Astrocyte of the spinal cord (primary cell): ENCODE measurements around the gene APBA3.

Source experiments
- DNase-seq: peaks from one replicate; pipeline ENCODE4 v3.0.0; 2011; ENCODE audit warnings: low read depth, low spot score
- H3K4me3 ChIP-seq: 2 replicates; pipeline ENCODE4 v1.5.1; 2011; ENCODE audit warnings: low read depth, mild to moderate bottlenecking, low read length, moderate library complexity
- in situ Hi-C: cut with HindIII; loops from 2 replicates; pipeline ENCODE4 v1.10.0; 2017; ENCODE audit warnings: low sequenced_read_pairs
- TF ChIP-seq, protein P1 (sequence below): IDR thresholded peaks from 2 replicates; pipeline ENCODE4 v1.5.1; 2012; ENCODE audit warnings: low read depth, mild to moderate bottlenecking, low read length, inconsistent platforms

APBA3 gene

DNA sequence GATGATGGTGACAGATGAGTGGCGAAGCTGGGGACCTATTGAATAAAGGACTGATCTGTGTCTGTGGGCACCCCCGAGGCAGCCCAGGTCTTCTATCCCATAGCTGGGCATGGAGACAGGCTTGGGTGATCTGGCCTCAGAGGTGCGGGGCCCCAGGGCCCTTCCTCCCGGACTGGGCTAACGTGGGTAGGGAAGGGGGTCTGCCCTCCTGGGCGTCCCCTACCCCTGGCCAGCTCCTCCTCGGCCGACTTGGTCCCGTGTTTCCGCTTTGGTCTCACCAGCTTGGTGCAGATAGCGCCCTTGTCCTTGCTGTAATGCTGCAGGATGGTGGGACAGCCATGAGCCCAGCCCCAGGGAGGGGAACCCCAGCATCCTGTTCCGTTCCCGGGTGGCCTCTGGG lies 21.4 kb upstream of the APBA3 start:
- TF ChIP-seq, protein P1, sequence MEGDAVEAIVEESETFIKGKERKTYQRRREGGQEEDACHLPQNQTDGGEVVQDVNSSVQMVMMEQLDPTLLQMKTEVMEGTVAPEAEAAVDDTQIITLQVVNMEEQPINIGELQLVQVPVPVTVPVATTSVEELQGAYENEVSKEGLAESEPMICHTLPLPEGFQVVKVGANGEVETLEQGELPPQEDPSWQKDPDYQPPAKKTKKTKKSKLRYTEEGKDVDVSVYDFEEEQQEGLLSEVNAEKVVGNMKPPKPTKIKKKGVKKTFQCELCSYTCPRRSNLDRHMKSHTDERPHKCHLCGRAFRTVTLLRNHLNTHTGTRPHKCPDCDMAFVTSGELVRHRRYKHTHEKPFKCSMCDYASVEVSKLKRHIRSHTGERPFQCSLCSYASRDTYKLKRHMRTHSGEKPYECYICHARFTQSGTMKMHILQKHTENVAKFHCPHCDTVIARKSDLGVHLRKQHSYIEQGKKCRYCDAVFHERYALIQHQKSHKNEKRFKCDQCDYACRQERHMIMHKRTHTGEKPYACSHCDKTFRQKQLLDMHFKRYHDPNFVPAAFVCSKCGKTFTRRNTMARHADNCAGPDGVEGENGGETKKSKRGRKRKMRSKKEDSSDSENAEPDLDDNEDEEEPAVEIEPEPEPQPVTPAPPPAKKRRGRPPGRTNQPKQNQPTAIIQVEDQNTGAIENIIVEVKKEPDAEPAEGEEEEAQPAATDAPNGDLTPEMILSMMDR: no peak
- no peak for DNase-seq
- in situ Hi-C loops: no loop called here
- no peak overlapping the region for H3K4me3 ChIP-seq

DNA sequence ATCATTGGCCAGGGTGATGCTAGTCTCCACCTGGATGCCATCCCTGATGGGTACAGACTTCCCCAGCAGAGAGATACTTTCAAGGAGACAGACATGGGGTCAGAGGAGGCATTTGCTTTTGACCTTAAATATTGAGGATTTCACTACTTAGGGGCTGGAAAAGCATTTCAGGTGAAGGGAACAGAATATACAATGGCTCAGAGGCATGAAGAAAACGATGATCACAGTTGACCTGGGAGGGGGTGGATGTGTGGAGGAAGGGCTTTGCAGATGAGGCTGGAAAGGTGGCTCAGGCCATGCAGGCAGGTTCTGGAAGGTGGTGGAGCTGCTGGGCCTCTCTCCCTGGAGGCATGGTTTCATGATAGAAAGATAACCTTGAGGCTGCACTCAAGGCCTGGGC lies 20.8 kb upstream of the APBA3 start:
- DNase-seq: no peak
- in situ Hi-C loops: no loop called here
- TF ChIP-seq, protein P1: no peak
- H3K4me3 ChIP-seq: no peak overlapping the region

DNA sequence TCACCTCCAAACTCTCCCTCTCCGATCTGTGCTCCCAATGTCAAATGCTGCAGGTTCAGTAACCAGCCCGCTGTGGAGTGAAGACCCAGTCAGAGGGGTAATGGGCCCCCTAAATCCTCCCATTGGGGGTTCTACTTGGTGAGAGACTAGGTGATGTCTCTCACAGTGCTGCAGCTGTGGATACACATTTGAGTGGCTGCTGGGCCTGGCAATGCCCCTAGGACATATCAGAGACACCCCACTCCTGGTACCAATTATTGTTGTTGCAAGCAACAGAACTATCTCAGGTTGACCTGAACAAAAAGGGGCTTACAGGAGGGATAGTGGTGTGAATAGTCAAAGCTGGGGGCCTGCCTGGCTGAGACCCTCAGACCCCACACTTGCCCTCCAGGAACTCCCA lies 20.1 kb upstream of the APBA3 start:
- in situ Hi-C loops: no loop called here
- no peak for DNase-seq
- no peak overlapping the region for H3K4me3 ChIP-seq
- TF ChIP-seq, protein P1: no peak

DNA sequence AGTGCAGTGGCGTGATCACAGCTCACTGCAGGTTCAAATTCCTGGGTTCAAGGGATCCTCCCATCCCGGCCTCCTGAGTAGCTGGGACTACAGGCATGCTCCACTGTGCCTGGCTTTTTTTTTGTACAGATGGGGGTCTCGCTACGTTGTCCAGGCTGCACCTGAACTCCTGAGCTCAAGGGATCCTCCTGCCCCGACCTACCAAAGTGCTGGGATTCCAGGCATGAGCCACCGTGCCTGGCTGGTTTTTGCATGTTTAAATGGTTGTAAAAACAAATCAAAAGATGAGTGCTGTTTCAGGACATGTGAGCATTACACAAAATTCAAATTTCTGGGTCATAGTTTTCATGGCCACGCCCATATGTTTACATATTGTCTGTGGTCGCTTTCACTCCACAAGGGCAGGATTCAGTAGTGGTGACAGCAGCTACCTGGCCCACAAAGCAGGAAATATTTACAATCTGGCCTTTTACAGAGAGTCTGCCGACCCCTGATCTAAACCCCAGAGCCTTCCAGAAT lies 19.4 kb upstream of the APBA3 start:
- no peak for DNase-seq
- TF ChIP-seq, protein P1: no peak
- H3K4me3 ChIP-seq: no peak overlapping the region
- in situ Hi-C loops: no loop called here

DNA sequence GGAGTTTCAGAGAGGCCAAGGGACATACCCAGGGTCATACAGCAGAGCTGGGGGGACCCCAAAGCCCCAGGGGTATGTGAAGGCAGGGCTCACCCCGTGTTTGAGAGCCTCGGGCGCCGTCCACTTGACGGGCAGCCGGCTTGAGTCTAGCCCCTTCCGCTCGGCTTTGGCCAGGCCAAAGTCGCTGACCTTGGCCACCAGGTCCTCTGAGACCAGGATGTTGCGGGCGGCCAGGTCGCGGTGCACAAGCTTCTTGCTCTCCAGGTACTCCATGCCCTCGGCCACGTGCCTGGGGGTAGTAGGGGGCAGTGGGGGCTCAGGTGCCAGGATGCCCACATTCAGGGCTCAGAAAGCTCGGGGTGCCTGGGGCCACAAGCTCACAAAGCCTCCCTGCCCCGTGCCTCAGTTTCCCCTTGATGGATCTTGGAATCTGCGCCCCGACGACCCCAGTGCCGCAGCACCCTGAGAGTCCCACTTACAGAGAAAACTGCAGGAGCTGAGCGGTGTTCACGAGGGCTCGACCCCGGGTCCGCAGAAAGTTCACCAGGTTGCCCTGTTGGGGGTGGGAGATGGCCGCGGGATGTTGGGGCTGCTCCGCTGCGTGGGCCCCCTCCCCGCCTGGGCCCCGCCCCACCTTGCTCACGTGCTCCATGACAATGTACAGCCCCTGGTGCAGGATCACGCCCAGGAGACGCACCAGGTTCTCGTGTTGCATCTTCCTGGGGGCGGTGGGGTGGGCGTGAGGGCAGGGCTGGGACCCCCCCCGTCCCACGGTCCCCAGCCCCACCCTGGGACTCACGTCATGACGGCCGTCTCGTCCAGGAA lies 17.6 kb upstream of the APBA3 start:
- DNase-seq: no peak
- in situ Hi-C loops: no loop called here
- TF ChIP-seq, protein P1: no peak
- no peak overlapping the region for H3K4me3 ChIP-seq

DNA sequence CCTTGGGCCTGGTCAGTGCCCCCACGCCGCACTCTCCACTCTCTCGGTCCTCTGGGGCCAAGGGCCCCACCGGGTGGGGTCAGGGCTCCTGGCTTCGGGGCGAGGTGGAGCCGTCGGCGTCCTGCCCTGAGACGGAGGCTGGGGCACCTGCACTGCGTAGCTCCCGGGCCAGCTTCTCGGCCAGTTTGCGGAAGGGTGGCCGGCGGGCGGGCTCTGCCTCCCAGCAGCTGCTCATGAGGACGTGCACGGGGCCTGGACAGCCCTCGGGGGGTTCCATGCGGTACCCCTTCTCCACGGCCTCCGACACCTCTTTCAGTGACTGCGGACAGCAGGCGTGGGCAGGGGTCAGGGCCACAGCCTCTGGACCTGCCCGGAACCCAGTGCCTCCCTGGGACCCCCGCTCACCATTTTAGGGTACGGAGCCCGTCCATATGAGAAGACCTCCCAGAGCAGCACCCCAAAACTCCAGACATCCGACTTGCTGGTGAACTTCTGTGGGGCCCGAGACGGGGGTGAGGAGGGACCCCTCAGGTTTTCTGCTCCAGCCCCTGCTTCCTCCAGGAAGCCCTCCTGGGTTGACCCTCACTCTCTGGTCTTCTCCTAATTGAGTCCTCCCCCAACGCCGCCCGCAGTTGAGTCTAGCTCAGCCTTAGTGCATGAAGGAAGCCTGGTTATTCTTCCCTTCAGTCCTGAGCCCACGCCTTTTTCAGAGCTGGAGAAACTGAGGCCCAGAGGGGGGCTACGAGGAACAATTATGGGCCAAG lies 16.8 kb upstream of the APBA3 start:
- TF ChIP-seq, protein P1: no peak
- in situ Hi-C loops: no loop called here
- no peak for DNase-seq
- H3K4me3 ChIP-seq: no peak overlapping the region
